OCI-M1 (cell line): ENCODE data around the gene BZW1.

ENCODE experiments used
- DNase-seq: peaks from one replicate; lab custom pipeline; 2025; lab: John Stamatoyannopoulos, UW

Gene BZW1

DNA sequence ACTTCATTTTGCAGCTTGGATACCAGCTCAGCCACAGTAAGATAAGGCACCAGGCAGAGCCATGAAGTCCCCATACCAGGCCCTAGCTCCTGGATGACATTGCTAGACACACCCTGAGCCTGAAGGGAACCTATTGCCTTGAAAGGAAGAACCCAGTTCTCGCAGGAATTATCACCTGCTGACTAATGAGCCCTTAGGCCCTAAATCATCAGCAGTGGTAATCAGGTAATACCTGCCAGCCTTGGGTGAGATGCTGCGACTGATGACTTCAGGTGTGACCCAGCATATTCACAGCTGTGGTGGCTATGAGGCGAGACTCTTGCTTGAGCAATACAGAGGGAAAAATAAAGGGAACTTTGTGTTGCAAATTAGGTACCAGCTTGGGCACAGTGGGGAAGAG lies 27.8 kb downstream of the BZW1 start:
- DNase-seq: no peak

DNA sequence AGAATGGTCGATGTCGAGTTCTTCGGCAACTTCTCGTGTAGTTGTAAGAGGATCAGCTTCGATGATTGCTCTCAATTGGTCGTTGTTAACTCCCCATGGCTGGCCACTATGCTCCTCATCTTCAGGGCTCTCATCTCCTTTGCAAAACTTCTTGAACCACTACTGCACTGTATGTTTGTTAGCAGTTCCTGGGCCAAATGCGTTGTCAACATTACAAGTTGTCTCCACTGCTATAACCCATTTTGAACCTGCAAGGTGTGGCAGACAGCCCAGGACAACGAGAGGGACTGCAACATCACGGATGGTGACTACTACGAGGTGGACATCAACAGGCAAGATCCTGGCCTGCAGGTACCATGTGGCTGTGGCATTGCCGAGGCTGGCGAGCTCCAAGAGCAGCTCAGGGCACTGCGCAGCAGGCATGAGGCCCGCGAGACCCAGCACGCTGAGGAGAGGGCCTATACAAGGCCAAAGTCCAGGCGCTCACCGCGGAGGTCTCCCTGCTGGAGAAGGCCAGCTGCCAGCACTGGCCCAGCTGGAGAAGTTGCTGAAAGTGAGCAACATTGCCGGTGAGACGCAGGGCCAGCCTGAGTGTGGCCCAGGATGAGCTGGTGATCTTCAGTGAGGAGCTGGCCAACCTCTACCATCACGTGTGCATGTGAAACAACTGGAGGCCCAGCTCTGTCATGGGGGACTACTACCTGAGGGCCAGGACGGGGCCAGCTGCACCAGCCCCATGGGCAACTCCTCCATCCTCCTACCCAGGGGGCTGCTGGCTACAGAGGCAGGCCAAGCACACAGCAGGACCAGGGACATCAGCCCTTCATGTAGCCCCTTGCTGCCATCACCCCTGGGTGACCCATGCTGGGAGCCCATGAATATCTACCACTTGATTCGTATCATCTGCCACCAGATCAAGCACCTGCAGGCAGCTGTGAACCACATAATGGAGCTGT lies 32.6 kb downstream of the BZW1 start:
- no peak for DNase-seq

DNA sequence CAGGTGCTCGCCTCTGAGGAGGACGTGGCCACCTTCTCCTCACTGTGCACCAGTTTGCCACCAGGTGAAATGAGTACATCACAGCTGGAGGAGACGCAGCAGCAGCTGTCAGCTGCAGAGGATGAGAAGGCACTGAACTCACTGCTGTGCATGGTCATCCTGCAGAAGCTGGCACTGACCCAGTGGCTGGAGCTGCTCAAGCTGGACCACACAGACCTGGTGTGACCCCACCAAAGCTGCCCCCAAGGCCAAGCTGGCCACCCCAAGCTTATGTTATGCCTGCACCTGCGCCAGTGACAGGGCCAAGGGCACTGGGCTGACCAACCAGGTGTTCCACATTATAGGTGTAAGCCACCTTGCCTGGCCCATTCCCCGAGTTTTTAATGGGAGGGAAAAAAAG lies 33.5 kb downstream of the BZW1 start:
- no peak for DNase-seq

DNA sequence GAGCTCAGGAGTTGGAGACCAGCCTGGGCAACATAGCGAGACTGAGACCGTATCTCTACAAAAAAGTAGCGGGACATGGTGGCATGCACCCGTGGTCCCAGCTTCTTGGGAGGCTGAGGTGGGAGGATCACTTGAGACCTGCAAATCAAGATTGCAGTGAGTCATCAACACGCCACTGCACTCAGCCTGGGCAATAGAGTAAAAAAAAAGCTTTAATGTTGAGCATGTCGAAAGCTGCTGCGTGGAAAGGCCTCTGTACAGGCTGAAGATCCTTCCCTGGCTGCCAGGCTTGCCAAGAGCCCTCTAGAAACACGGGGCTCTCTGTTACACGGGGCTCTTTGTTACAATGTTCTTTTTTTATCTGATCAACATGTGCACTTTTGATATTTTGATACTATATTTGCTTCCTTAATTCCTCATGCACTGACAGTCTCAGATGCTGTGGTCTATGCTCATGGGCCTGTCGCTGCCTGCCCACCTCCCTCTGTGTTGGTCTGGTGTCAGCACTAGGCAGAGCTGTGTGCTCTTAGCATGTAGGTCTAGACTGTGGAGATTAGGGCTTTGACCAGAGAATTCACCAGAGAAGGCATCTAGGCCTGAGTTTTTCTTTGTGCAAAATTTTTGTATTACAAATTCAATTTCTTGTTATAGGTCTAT lies 34.1 kb downstream of the BZW1 start:
- DNase-seq: no peak

DNA sequence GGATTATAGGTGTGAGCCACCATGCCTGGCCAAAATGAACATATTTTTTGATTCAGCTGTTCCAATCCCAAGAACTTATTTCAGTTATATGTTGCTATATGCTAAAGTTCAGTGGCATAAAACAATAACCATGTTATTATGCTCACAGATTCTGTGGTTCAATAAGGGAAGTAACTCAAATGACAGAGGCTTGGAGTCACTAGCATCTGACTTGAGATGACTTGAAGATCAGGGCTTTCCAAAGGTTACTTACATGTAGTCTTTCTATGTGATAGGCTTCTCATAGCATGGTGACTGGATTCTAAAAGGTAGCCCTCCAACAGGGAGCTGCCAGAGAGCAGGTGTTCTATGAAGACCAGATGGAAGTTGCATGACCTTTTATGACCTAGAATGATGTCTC lies 35.6 kb downstream of the BZW1 start:
- no peak for DNase-seq

DNA sequence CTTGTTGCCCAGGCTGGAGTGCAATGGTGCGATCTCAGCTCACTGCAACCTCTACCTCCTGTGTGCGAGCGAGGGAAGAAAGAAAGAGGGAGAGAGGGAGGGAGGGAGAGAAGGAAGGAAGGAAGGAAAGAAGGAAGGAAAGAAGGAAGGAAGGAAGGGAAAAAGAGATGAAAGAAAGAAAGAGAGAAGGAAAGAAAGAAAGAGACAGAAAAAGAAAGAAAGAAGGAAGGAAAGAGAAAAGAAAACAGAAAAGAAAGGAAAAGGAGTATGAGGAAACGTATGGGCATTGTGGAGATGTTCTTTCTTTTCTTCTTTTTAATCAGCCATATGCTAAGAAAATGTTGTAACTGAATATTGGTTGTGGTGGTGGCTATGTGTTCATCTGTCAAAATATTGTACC lies 36.2 kb downstream of the BZW1 start:
- no peak for DNase-seq

DNA sequence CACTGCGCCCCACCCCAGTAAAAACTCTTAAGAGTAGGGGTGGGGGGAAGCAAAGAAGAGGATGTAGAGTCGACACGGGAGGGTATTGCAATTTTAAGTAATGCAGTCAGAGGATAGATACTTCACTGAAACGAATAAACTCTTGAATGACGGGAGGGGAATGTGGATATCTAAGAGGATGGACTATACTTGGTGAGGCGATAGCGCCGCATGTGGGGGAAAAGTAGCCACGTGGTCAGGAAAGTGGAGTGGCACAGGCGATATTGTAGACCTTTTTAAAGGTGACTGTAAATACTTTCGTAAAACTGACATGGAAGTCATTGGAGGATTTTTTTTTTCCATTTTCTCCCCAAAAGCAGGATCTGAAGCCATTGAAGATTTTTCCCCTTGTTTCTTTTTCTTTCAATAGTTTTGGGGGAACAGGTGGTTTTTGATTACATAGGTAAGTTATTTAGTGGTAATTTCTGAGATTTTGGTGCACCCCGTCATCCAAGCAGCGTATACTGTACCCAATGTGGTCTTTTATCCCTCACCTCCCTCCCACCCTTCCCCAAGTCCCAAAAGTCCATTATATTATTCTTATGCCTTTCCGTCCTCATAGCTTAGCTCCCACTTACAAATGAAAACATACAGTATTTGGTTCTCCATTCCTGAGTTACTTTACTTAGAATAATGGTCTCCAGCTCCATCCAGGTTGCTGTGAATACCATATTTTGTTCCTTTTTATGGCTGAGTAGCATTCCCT lies 39.0 kb downstream of the BZW1 start:
- DNase-seq: no peak

DNA sequence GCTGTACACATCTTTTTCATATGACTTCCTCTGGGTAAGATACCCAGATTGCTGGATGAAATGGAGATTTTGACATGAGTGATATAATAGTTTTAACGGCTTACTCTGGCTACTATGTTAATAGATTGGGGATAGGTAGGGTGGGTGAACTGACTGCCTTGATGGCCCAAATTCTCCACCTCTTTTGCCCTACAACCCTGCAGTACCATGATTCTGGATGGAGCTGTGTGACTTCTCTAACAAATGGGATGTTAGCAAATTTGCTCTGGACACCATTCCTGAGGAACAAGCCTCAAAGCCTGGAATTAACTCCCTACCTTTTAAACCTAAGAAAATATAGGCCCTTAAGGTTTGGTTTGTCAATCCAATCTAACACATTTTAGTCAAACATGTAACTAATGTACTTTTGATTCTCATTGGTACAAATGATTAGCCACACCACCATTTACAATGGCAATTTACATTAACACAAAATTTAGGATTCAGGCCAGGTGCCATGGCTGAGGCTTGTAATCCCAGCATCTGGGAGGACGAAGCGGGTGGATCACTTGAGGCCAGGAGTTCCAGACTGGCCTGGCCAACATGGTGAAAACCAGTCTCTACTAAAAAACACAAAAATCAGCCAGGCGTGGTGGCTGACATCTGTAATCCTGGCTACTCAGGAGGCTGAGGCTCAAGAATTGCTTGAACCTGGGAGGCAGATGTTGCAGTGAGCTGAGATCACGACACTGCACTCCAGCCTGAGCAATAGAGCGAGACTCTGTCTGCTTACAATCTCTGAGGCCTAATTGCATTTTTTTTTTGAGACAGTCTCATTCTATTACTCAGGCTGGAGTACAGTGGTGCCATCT lies 39.9 kb downstream of the BZW1 start:
- DNase-seq: no peak

DNA sequence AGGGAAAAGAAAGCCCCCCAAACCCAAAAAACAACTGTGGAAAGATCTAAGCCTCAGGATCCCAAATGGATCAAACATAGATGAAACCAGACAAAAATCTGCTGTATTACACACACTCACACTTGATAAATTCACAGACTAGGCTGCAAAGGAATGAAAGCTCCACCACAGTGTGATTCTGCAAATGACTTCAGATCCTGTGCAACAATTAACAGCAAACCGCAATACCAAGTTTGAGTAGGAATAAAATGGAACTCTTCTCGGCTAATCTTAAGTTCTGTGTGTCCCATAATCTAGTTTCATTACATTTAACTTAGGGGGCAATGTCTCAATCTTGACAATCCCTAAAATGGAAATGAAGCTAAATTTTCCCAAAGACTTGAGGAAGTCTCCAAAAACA lies 40.9 kb downstream of the BZW1 start:
- DNase-seq: no peak

DNA sequence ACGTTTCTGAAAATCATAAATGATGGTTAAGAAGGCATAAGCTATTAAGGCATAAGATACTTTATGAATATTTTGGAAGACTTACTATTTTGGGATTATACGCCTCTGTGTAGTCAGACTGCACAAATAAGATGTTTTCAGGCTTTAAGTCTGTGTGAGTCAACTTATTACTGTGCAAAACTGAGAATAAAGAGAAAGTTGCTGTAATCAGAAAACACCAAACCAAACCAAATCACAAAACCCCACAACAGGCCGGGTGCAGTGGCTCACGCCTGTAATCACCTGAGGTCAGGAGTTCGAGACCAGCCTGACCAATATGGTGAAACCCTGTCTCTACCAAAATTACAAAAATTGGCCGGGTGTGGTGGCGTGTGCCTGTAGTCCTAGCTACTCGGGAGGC lies 45.1 kb downstream of the BZW1 start:
- no peak for DNase-seq

DNA sequence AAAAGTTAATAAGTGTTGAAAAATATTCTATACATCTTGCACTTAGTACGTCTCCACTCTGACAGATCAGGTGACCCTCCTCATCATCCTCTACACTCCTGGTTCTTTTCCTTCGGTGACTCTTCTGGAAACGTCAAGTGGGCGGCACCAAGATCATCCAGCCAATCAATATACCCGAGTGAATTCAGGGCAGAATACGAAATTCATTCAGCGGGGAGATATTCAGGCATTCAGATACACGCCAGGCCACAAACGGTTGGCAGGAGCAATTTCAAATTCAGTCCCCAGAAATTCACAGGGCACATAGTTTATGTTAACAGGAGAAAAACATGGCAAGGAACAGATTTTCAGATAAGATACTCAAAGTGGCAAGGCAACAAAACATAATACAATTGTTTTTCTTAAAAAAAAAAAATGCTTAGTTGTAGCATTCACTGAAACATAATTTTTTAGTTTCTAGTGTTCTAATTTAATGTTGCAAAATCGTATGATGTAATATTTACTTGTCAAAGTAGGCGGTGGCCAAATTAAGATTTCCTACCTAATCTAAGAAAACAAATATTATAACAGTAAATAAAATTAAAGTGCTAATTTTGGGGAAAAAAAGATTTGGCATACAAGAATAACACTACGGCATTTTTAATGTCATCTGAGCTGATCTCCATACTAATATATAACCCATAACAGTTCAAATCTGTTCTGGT lies 48.5 kb downstream of the BZW1 start:
- no peak for DNase-seq

DNA sequence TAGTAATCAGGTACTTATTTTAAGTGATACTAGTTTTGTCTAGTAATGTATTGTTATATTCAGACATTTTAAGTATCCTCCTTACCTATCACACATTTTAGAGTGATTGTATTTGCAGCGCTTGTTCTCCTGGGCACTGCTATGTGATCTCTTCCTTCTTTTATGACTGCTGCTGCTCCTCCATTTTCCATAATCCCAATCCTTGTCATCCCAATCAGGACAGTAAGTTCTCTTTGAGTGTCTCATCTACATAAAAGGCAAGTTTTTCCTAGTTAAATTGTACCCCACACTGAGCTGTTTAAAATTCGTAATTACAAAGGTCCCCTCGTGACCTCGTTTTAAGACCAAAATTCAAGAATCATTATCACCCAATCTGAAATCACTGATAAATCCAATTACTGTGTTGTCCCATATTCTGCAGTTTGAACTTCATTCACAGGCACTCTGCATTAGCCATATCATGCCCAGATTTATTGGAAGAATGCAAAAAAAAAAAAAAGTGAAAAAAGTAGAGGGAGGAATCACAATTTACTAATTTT lies 50.0 kb downstream of the BZW1 start:
- no peak for DNase-seq

DNA sequence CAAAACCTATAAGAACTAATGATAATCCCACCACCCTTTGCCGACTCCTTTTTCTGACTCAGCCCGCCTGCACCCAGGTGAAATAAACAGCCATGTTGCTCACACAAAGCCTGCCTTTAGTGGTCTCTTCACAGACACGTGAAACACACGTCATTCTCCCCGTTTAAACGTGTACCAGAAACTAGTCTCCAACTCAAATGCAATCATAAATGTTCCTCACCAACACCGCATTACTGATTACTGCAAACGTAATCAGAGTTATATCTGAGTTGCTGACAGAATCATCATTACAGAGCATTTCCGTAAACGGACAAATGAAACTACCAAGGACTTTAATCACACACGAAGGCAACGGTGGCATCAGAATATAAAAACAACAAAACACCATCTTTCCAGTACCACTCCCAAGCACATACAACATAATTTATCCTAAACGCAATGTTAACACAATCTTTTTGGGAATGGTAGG lies 50.9 kb downstream of the BZW1 start:
- DNase-seq: peak; percentile 72

DNA sequence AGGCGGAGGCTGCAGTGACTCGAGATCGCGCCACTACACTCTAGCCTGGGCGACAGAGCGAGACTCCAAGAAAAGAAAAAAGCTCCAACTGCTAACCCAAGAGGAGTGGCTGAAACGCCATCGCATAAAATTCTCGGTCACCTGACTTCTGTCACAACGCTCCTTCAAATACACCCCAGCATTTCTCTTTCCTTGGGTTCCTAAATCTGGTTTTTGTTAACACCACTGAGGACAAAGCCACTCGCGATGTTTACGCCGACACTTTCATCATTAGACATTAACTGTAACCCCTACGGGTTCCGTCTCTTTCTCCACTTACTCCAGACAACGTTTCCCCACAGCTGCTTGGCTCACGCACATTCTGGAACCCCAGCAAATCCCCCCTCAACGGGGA lies 52.1 kb downstream of the BZW1 start:
- DNase-seq: no peak

DNA sequence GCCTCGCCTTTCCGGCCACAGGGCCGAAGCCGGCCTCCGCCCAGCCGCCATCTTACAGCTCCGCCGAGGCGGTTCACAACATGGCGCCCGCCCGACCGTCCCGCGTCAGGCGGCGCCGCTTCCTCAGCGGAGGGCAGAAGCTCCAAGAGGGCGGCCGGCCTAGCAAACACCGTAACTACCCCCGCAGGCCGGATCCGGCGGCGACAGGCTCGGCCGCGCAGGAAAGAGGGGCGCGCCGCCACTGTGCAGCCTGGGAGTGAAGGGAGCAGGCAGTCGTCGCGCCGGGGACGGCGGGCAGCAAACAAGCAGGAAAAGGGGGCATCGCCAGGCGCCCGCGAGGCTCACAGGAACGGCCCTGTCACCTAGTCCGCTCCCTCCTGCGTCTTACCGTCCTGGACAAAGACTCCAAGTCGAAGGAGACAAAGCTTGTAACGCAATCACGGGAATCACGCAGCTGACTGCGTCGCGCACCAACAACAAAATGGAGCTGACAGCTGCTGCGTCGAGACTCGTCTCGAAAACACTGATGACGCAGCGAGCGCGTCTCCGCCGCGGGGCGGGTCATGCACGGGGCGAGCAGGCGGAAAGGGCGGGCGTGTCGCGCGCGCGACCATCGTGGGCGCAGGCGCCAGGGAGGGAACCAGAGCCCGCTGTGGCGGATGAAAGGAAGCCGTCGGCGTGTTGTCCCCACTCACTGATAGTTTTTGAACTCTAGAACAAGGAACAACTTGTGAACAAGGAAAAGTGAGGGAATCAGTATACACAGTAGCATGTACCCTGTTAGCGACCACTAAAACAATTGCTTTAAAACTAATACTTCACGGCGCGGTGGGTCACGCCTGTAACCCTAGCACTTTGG lies 52.7 kb downstream of the BZW1 start, which contains the start of gene CLK1:
Gene CLK1 (minus strand): TSS at position 483 of the 859 bp plus-strand sequence. CDS start 2,796 bp downstream, outside the sequence.
- peak; percentile 94 for DNase-seq

DNA sequence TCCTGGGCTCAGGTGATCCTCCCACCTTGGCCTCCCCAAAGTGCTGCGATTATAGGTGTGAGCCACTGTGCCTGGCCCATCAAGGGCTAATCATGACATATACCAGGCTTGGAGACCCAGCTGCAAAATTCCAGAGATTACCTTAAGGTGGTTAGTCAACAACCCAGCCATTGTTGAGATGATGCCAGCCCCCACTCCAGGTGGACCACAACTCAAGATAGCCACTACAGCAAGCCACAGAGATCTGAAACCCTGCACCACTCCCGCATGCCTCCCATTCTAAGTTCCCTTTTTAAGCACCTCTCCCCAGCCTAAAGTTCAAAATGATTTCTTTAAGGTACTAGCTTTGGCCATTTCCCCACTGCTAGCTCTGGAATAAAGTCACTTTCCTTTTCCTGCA lies 57.3 kb downstream of the BZW1 start:
- DNase-seq: peak; percentile 91

DNA sequence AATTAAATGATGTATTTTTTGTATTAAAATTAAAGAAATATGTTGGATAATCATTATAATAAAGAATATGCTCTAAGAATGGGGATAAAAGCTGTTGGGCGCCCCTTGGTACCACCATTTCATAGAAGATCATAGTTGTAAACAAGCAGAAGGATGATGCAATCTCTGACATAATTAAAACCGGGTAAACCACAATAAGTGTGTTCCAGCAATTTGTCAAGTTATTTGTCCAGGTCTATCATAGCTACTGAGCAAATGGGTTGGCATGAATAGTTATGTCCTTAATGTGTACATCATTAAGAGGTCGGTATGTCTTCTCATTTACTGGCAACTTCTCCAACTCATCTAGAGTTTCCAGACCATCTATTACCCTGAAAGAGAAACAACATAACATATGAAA lies 59.4 kb downstream of the BZW1 start:
- peak; percentile 79 for DNase-seq

DNA sequence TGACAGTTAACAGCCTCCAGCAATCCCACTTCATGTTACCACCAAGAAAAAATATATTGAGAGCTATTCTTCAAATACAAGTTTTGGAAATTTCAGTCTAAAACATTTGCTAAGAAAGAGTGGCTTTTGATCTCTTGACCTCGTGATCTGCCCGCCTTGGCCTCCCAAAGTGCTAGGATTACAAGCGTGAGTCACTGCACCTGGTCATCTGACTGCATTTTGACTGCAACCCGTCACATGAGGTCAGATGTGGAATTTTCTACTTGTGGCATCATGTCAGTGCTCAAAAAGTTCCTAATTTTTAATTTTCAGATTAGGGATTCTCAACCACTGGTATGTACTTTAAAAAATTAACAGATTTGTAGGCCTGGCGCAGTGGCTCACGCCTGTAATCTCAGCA lies 61.9 kb downstream of the BZW1 start:
- no peak for DNase-seq
